ENCODE measurements around the gene ACO2. TPM values are rescaled to one million over a fixed set of nuclear protein-coding genes. Genes with fewer than 3 reads are reported as not detected.

Gene ACO2
- total and polyA plus RNA-seq, 2 of the 13 experiments (the other 11 are each of a cell fraction or from before 2014, with no cell fraction given): 19.2 to 45.6 TPM

GRCh38 chr22:41543854-41544670 is 75.1 kb downstream of the ACO2 start, which contains the start of gene POLR3H (continued):
- TF ChIP-seq ZNF543 (CRISPR knock-in tag; IDR thresholded peaks at IDR 0.05): no peak
- TF ChIP-seq ZNF775 (CRISPR knock-in tag; IDR thresholded peaks at IDR 0.05; ENCODE audit: borderline replicate concordance): no peak
- no peak for TF ChIP-seq ZNF3 (CRISPR knock-in tag; IDR thresholded peaks at IDR 0.05)
- TF ChIP-seq, protein P1, sequence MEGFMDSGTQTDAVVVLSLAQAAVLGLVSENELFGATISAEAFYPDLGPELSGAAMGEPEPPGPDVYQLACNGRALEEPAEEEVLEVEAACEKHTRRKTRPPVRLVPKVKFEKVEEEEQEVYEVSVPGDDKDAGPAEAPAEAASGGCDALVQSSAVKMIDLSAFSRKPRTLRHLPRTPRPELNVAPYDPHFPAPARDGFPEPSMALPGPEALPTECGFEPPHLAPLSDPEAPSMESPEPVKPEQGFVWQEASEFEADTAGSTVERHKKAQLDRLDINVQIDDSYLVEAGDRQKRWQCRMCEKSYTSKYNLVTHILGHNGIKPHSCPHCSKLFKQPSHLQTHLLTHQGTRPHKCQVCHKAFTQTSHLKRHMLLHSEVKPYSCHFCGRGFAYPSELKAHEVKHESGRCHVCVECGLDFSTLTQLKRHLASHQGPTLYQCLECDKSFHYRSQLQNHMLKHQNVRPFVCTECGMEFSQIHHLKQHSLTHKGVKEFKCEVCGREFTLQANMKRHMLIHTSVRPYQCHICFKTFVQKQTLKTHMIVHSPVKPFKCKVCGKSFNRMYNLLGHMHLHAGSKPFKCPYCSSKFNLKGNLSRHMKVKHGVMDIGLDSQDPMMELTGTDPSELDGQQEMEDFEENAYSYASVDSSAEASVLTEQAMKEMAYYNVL (CRISPR knock-in tag; IDR thresholded peaks at IDR 0.05; ENCODE audit: borderline replicate concordance): no peak
- peak; percentile 76 for TF ChIP-seq GATAD2A (CRISPR knock-in tag; IDR thresholded peaks at IDR 0.05)
- no peak; the same call in 1 of the 2 replicates for TF ChIP-seq NFKBIZ (CRISPR knock-in tag; IDR thresholded peaks at IDR 0.05)
- no peak for TF ChIP-seq ERF (CRISPR knock-in tag; IDR thresholded peaks at IDR 0.05)
- no peak for TF ChIP-seq GABPA (IDR thresholded peaks at IDR 0.05; ENCODE audit: low read depth, low read length)
- TF ChIP-seq GABPA (CRISPR knock-in tag; IDR thresholded peaks at IDR 0.05; ENCODE audit: low read depth): peak; percentile 64; the same call in 1 of the 2 replicates
- TF ChIP-seq SOX13 (IDR thresholded peaks at IDR 0.05): no peak
- TF ChIP-seq SOX13 (CRISPR knock-in tag; conservative IDR thresholded peaks at IDR 0.05 in 1 of 2, IDR thresholded peaks at IDR 0.05 in 1 of 2): no peak
- TF ChIP-seq, protein P2, sequence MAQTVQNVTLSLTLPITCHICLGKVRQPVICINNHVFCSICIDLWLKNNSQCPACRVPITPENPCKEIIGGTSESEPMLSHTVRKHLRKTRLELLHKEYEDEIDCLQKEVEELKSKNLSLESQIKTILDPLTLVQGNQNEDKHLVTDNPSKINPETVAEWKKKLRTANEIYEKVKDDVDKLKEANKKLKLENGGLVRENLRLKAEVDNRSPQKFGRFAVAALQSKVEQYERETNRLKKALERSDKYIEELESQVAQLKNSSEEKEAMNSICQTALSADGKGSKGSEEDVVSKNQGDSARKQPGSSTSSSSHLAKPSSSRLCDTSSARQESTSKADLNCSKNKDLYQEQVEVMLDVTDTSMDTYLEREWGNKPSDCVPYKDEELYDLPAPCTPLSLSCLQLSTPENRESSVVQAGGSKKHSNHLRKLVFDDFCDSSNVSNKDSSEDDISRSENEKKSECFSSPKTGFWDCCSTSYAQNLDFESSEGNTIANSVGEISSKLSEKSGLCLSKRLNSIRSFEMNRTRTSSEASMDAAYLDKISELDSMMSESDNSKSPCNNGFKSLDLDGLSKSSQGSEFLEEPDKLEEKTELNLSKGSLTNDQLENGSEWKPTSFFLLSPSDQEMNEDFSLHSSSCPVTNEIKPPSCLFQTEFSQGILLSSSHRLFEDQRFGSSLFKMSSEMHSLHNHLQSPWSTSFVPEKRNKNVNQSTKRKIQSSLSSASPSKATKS (CRISPR knock-in tag; IDR thresholded peaks at IDR 0.05): no peak
- TF ChIP-seq, protein P3, sequence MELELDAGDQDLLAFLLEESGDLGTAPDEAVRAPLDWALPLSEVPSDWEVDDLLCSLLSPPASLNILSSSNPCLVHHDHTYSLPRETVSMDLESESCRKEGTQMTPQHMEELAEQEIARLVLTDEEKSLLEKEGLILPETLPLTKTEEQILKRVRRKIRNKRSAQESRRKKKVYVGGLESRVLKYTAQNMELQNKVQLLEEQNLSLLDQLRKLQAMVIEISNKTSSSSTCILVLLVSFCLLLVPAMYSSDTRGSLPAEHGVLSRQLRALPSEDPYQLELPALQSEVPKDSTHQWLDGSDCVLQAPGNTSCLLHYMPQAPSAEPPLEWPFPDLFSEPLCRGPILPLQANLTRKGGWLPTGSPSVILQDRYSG (CRISPR knock-in tag; IDR thresholded peaks at IDR 0.05): no peak
- no peak; the same call in none of the 2 replicates for TF ChIP-seq FOXO1 (CRISPR knock-in tag; IDR thresholded peaks at IDR 0.05)
- TF ChIP-seq HOXD1 (CRISPR knock-in tag; IDR thresholded peaks at IDR 0.05): no peak
- no peak for TF ChIP-seq ZBTB21 (CRISPR knock-in tag; IDR thresholded peaks at IDR 0.05)
- TF ChIP-seq NFE2 (CRISPR knock-in tag; IDR thresholded peaks at IDR 0.05): no peak
- TF ChIP-seq GTF3A (CRISPR knock-in tag; conservative IDR thresholded peaks at IDR 0.05): no peak
- TF ChIP-seq ZNF253 (CRISPR knock-in tag; IDR thresholded peaks at IDR 0.05; ENCODE audit: borderline replicate concordance): no peak
- TF ChIP-seq, protein P4, sequence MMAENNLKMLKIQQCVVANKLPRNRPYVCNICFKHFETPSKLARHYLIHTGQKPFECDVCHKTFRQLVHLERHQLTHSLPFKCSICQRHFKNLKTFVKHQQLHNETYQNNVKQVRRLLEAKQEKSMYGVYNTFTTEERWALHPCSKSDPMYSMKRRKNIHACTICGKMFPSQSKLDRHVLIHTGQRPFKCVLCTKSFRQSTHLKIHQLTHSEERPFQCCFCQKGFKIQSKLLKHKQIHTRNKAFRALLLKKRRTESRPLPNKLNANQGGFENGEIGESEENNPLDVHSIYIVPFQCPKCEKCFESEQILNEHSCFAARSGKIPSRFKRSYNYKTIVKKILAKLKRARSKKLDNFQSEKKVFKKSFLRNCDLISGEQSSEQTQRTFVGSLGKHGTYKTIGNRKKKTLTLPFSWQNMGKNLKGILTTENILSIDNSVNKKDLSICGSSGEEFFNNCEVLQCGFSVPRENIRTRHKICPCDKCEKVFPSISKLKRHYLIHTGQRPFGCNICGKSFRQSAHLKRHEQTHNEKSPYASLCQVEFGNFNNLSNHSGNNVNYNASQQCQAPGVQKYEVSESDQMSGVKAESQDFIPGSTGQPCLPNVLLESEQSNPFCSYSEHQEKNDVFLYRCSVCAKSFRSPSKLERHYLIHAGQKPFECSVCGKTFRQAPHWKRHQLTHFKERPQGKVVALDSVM (CRISPR knock-in tag; IDR thresholded peaks at IDR 0.05): no peak
- TF ChIP-seq ZNF180 (CRISPR knock-in tag; IDR thresholded peaks at IDR 0.05; ENCODE audit: borderline replicate concordance, low read depth): no peak
- TF ChIP-seq MED8 (CRISPR knock-in tag; IDR thresholded peaks at IDR 0.05; ENCODE audit: insufficient replicate concordance): no peak
- TF ChIP-seq PHB2 (IDR thresholded peaks at IDR 0.05; ENCODE audit: partially characterized antibody): no peak

Data from HepG2 (cell line).